DOHH2 (cell line): Measurements from ENCODE around the gene NOL4L.

ENCODE experiments used
- EZH2phosphoT487 ChIP-seq: fragments of 200-600 bp; sonication (generic); IDR thresholded peaks from 2 replicates; pipeline ENCODE4 v1.6.1; 2017; ENCODE audit warnings: borderline replicate concordance, mild to moderate bottlenecking, antibody characterized with exemption, low read length, moderate library complexity, mixed read lengths
- TF ChIP-seq, protein P1 (sequence below): fragments of 200-600 bp; sonication (generic); IDR thresholded peaks from one replicate; pipeline ENCODE4 v1.5.1; 2014; ENCODE audit warnings: antibody characterized with exemption, mild to moderate bottlenecking, low read depth, low read length; ENCODE audit not compliant: poor library complexity, severe bottlenecking

DNA sequence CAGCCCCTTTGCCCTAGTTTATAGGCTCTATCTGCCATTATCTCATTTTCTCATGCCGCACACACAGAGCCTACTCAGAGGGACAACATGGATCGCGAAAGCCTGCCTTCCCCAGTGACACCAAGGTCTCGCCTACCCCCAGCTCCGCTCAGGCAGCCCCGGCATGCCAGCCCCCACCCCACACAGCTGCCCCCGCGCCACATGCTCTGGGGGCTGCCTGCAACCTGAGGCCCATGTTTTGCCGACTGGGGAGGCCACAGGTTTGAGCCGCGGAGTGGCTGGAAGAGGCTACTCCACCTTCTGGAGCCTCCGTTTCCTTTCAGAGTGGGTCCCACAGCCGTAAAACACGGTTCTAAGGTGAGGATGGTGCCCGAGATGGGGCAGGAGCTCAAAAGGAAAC, 124.9 kb downstream of the NOL4L start:
- TF ChIP-seq, protein P1, sequence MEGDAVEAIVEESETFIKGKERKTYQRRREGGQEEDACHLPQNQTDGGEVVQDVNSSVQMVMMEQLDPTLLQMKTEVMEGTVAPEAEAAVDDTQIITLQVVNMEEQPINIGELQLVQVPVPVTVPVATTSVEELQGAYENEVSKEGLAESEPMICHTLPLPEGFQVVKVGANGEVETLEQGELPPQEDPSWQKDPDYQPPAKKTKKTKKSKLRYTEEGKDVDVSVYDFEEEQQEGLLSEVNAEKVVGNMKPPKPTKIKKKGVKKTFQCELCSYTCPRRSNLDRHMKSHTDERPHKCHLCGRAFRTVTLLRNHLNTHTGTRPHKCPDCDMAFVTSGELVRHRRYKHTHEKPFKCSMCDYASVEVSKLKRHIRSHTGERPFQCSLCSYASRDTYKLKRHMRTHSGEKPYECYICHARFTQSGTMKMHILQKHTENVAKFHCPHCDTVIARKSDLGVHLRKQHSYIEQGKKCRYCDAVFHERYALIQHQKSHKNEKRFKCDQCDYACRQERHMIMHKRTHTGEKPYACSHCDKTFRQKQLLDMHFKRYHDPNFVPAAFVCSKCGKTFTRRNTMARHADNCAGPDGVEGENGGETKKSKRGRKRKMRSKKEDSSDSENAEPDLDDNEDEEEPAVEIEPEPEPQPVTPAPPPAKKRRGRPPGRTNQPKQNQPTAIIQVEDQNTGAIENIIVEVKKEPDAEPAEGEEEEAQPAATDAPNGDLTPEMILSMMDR: no peak
- no peak for TF ChIP-seq EZH2phosphoT487
